H1 (cell line): ENCODE measurements around the gene ST14. TPM values are rescaled to one million over a fixed set of nuclear protein-coding genes. Genes with fewer than 3 reads are reported as not detected.

Experiments
- CTCF ChIA-PET: fragments of 300-600 bp; sonication (Branson Sonifier 250); formaldehyde crosslinking; loops from one replicate; lab custom pipeline; 2021; ENCODE audit not compliant: partially characterized antibody; lab: Charles Lee
- POLR2A ChIA-PET: fragments of 300-600 bp; sonication (Branson Sonifier 250); formaldehyde crosslinking; loops from one replicate; lab custom pipeline; 2021; ENCODE audit warnings: inconsistent platforms; ENCODE audit not compliant: partially characterized antibody; lab: Charles Lee
- DNase-seq, 2 experiments: peaks; one replicate each; pipeline versions ENCODE4 v3.0.0 to v3.0.0-alpha.2; 2010 to 2022; ENCODE audit warnings: low spot score in 2 of 2, low read depth in 1 of 2, mixed read lengths in 1 of 2
- FAIRE-seq: peaks from 2 replicates; lab custom pipeline; 2011; peaks lifted over from hg19 to GRCh38; lab: Jason Lieb, UNC
- H2AFZ ChIP-seq: 2 replicates; pipeline ENCODE4 v1.8.1; 2012; ENCODE audit warnings: low read length, inconsistent platforms
- H2AK5ac ChIP-seq: 2 replicates; pipeline ENCODE4 v1.6.1; 2013; ENCODE audit warnings: low read depth, low read length
- H2BK120ac ChIP-seq: replicated peaks from 2 replicates; pipeline ENCODE3; 2013; ENCODE audit warnings: low read depth, low read length, inconsistent platforms
- H2BK12ac ChIP-seq: 2 replicates; pipeline ENCODE4 v1.6.1; 2013; ENCODE audit warnings: low read depth, low read length
- H2BK15ac ChIP-seq: 2 replicates; pipeline ENCODE4 v1.6.1; 2013; ENCODE audit warnings: low read length
- H2BK20ac ChIP-seq: 2 replicates; pipeline ENCODE4 v1.6.1; 2013; ENCODE audit warnings: low read length
- H2BK5ac ChIP-seq: 2 replicates; pipeline ENCODE4 v1.6.1; 2013; ENCODE audit warnings: low read depth, low read length
- H3K14ac ChIP-seq: 2 replicates; pipeline ENCODE4 v1.6.1; 2013; ENCODE audit warnings: inconsistent platforms; ENCODE audit not compliant: insufficient read length
- H3K18ac ChIP-seq: 2 replicates; pipeline ENCODE4 v1.6.1; 2013; ENCODE audit warnings: low read length; ENCODE audit errors: extremely low read depth
- H3K23ac ChIP-seq: 2 replicates; pipeline ENCODE4 v1.6.1; 2013; ENCODE audit warnings: inconsistent platforms; ENCODE audit not compliant: insufficient read length
- H3K23me2 ChIP-seq: 2 replicates; pipeline ENCODE4 v1.6.1; 2013; ENCODE audit warnings: low read depth, low read length
- H3K27ac ChIP-seq: 2 replicates; pipeline ENCODE4 v1.6.1; 2011; ENCODE audit warnings: low read depth, low read length, inconsistent platforms
- H3K27me3 ChIP-seq, 4 experiments: replicated peaks in 1 of 4; 1 replicate in 1 of 4; 2 replicates in 3 of 4; pipeline versions ENCODE4 v1.6.1 to v1.8.1; 2011 to 2013; ENCODE audit warnings: low read length in 3 of 4, mild to moderate bottlenecking in 3 of 4, inconsistent platforms in 2 of 4, mixed read lengths in 2 of 4, moderate library complexity in 1 of 4; ENCODE audit not compliant: control insufficient read depth in 3 of 4, insufficient read depth in 3 of 4; ENCODE audit errors: extremely low read depth in 1 of 4
- H3K36me3 ChIP-seq, 4 experiments: 2 replicates each; pipeline versions ENCODE4 v1.6.1 to v1.8.1; 2011 to 2013; ENCODE audit warnings: mild to moderate bottlenecking in 4 of 4, low read length in 3 of 4, moderate library complexity in 2 of 4, control low read depth in 1 of 4, inconsistent platforms in 1 of 4; ENCODE audit not compliant: insufficient read depth in 4 of 4, control insufficient read depth in 2 of 4
- H3K4ac ChIP-seq: replicated peaks from 2 replicates; pipeline ENCODE3; 2013; ENCODE audit warnings: low read length, low read depth, mixed read lengths, inconsistent platforms; ENCODE audit not compliant: insufficient read length
- H3K4me1 ChIP-seq, 4 experiments: replicated peaks in 1 of 4; 1 replicate in 1 of 4; 2 replicates in 3 of 4; pipeline versions ENCODE4 v1.6.1 to v1.8.1; 2011 to 2013; ENCODE audit warnings: low read length in 3 of 4, inconsistent platforms in 2 of 4, mixed read lengths in 1 of 4; ENCODE audit not compliant: insufficient read depth in 4 of 4, control insufficient read depth in 3 of 4
- H3K4me2 ChIP-seq, 2 experiments: 2 replicates each; pipeline versions ENCODE4 v1.6.1 to v1.8.1; 2011 to 2013; ENCODE audit warnings: low read depth in 2 of 2, low read length in 2 of 2, control low read depth in 1 of 2, inconsistent platforms in 1 of 2, mild to moderate bottlenecking in 1 of 2; ENCODE audit not compliant: insufficient read depth in 1 of 2
- H3K4me3 ChIP-seq, 4 experiments: fragments of 200-600, 300-600 bp in 1 of 4; sonication (generic), shearing (Covaris generic), sonication (Bioruptor Twin) in 1 of 4; 2 replicates each; pipeline versions ENCODE4 v1.5.1 to v1.8.1; 2011 to 2016; ENCODE audit warnings: low read length in 4 of 4, low read depth in 3 of 4, control low read depth in 2 of 4, inconsistent platforms in 2 of 4, mild to moderate bottlenecking in 2 of 4, mixed read lengths in 1 of 4, moderate library complexity in 1 of 4; ENCODE audit not compliant: insufficient read depth in 2 of 4; ENCODE audit errors: extremely low read depth in 1 of 4
- H3K56ac ChIP-seq: replicated peaks from 2 replicates; pipeline ENCODE3; 2013; ENCODE audit warnings: low read depth, mild to moderate bottlenecking, mixed read lengths, low read length, inconsistent platforms; ENCODE audit not compliant: insufficient read length
- H3K79me1 ChIP-seq: 2 replicates; pipeline ENCODE4 v1.6.1; 2013; ENCODE audit warnings: low read depth, low read length, control low read depth
- H3K79me2 ChIP-seq, 2 experiments: 2 replicates each; pipeline versions ENCODE4 v1.6.1 to v1.8.1; 2012 to 2013; ENCODE audit warnings: low read length in 2 of 2, mild to moderate bottlenecking in 2 of 2, inconsistent platforms in 1 of 2; ENCODE audit not compliant: insufficient read depth in 2 of 2, control insufficient read depth in 1 of 2
- H3K9ac ChIP-seq, 4 experiments: replicated peaks in 1 of 4; 1 replicate in 1 of 4; 2 replicates in 3 of 4; pipeline versions ENCODE4 v1.6.1 to v1.8.1; 2011 to 2013; ENCODE audit warnings: low read depth in 3 of 4, low read length in 3 of 4, control low read depth in 2 of 4, mild to moderate bottlenecking in 2 of 4, moderate library complexity in 2 of 4, inconsistent platforms in 1 of 4; ENCODE audit errors: extremely low read depth in 1 of 4
- H3K9me3 ChIP-seq, 2 experiments: 2 replicates each; pipeline versions ENCODE4 v1.6.1 to v1.8.1; 2012 to 2013; ENCODE audit warnings: mild to moderate bottlenecking in 2 of 2, moderate library complexity in 2 of 2, control low read depth in 1 of 2, inconsistent platforms in 1 of 2, low read depth in 1 of 2, low read length in 1 of 2, mixed read lengths in 1 of 2; ENCODE audit not compliant: insufficient read depth in 2 of 2
- H4K20me1 ChIP-seq, 2 experiments: replicated peaks in 1 of 2; 2 replicates each; pipeline versions ENCODE3 to v1.8.1; 2011 to 2013; ENCODE audit warnings: inconsistent platforms in 2 of 2, low read length in 2 of 2, mild to moderate bottlenecking in 1 of 2; ENCODE audit not compliant: insufficient read depth in 2 of 2, control insufficient read depth in 1 of 2
- H4K5ac ChIP-seq: 2 replicates; pipeline ENCODE4 v1.6.1; 2013; ENCODE audit warnings: low read length, low read depth, mixed read lengths, inconsistent platforms; ENCODE audit not compliant: insufficient read length
- H4K8ac ChIP-seq: 2 replicates; pipeline ENCODE4 v1.8.0; 2013; ENCODE audit warnings: mild to moderate bottlenecking, moderate library complexity, low read length, inconsistent platforms; ENCODE audit not compliant: insufficient read depth; ENCODE audit errors: extremely low read depth
- H4K91ac ChIP-seq: replicated peaks from 2 replicates; pipeline ENCODE3; 2013; ENCODE audit warnings: low read length, mixed read lengths, inconsistent platforms; ENCODE audit not compliant: insufficient read length
- CHD1 ChIP-seq: IDR thresholded peaks from 2 replicates; pipeline ENCODE4 v1.6.1; 2012; ENCODE audit warnings: low read depth, low read length, improper control_type of control experiment
- EP300 ChIP-seq, 2 experiments: IDR thresholded peaks; 1 replicate in 1 of 2; 2 replicates in 1 of 2; pipeline ENCODE4 v1.6.1; 2011 to 2012; ENCODE audit warnings: low read depth in 2 of 2, low read length in 2 of 2, mild to moderate bottlenecking in 2 of 2, borderline replicate concordance in 1 of 2, inconsistent platforms in 1 of 2, moderate library complexity in 1 of 2
- FOSL1 ChIP-seq: IDR thresholded peaks from 2 replicates; pipeline ENCODE4 v1.6.1; 2011; ENCODE audit warnings: mild to moderate bottlenecking, low read depth, low read length, moderate library complexity; ENCODE audit not compliant: insufficient read depth
- HDAC2 ChIP-seq, 2 experiments: fragments of 300-600 bp in 1 of 2; sonication (generic) in 1 of 2; IDR thresholded peaks; 2 replicates each; pipeline ENCODE4 v1.6.1; 2011 to 2012; ENCODE audit warnings: low read depth in 2 of 2, low read length in 2 of 2, mild to moderate bottlenecking in 2 of 2, moderate library complexity in 2 of 2, borderline replicate concordance in 1 of 2, inconsistent platforms in 1 of 2
- KDM1A ChIP-seq: fragments of 200-600, 300-600 bp; sonication (generic); IDR thresholded peaks from 2 replicates; pipeline ENCODE4 v1.7.1; 2016; ENCODE audit warnings: mild to moderate bottlenecking, low read length, borderline replicate concordance
- NRF1 ChIP-seq: IDR thresholded peaks from 2 replicates; pipeline ENCODE4 v1.6.1; 2011; ENCODE audit warnings: mild to moderate bottlenecking, low read depth, low read length, improper control_type of control experiment
- RAD21 ChIP-seq, 2 experiments: IDR thresholded peaks in 1 of 2; conservative IDR thresholded peaks in 1 of 2; 2 replicates each; pipeline ENCODE4 v1.6.1; 2011; ENCODE audit warnings: low read depth in 2 of 2, low read length in 2 of 2, improper control_type of control experiment in 1 of 2, inconsistent platforms in 1 of 2, mild to moderate bottlenecking in 1 of 2, moderate library complexity in 1 of 2
- RXRA ChIP-seq: IDR thresholded peaks from 2 replicates; pipeline ENCODE4 v1.6.1; 2011; ENCODE audit warnings: low read depth, mild to moderate bottlenecking, low read length, moderate library complexity; ENCODE audit not compliant: insufficient read depth
- SUZ12 ChIP-seq: fragments of 200-600 bp; sonication (generic); IDR thresholded peaks from 2 replicates; pipeline ENCODE4 v1.6.1; 2012; ENCODE audit warnings: mild to moderate bottlenecking, inconsistent platforms, low read length, moderate library complexity, mixed read lengths
- YY1 ChIP-seq: IDR thresholded peaks from 2 replicates; pipeline ENCODE4 v1.6.1; 2011; ENCODE audit warnings: low read depth, mild to moderate bottlenecking, low read length
- WGBS, 2 experiments: shearing (Covaris generic) in 1 of 2; methylation state at CpG; one replicate each; pipeline versions ENCODE4 v1.1.6 to v1.1.7; 2013 to 2015; ENCODE audit warnings: low lambda C conversion rate in 2 of 2, mixed read lengths in 2 of 2, inconsistent platforms in 1 of 2, low coverage in 1 of 2, missing lambda C conversion rate in 1 of 2; ENCODE audit not compliant: insufficient replicate concordance in 2 of 2, insufficient coverage in 1 of 2, insufficient read length in 1 of 2; ENCODE audit errors: extremely low coverage in 1 of 2, missing lambda C conversion rate in 1 of 2; 5-methylcytosine and 5-hydroxymethylcytosine counted together
- polyA plus RNA-seq, 7 experiments: library from polyadenylated mRNA; depleted of rRNA in 3 of 7; stranded (reverse) in 5 of 7; unstranded in 2 of 7; fragments of >200 nt in 5 of 7; fragments of 200-250 nt in 2 of 7; gene quantifications; 1 replicate in 5 of 7; 2 replicates in 1 of 7; 4 replicates in 1 of 7; pipeline versions ENCODE4 v1.2.1 to v1.2.3, GENCODE V29; 2011 to 2013; ENCODE audit warnings: missing spikeins in 2 of 7, mixed read lengths in 2 of 7
- total RNA-seq: library from RNA; stranded (reverse); fragmentation: NEBNext Ultra II Directional; extraction: Animal tissue kit (Norgen Biotek cat#: 25700); gene quantifications from 2 replicates; pipeline ENCODE4 v1.2.1, GENCODE V29; 2021
- TF ChIP-seq, protein P1 (sequence below): IDR thresholded peaks from 2 replicates; pipeline ENCODE4 v1.6.1; 2012; ENCODE audit warnings: inconsistent platforms
- TF ChIP-seq, protein P2 (sequence below): IDR thresholded peaks from 2 replicates; pipeline ENCODE4 v1.6.1; 2012; ENCODE audit warnings: inconsistent platforms

Gene ST14
- total and polyA plus RNA-seq, 2 of the 8 experiments (the other 6 are each of a cell fraction or from before 2014, with no cell fraction given) = 22.4 to 24.9 TPM

DNA sequence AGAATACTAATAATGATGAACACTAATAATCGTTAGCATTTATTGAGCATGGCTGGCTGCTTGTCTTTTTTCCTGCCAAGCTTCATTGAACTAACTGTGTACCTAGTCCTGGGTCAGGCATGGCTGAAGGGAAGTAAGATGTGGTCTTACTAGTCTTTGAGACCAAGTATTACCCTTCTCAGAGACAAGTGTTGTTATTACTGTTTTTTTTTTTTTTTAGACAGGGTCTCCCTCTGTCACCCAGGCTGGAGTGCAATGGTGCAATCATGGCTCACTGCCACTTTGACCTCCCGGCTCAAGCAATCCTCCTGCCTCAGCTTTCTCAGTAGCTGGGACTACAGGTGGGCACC is 4.6 kb downstream of the ST14 start:
- no peaks in the 10 kb centered on the region for H3K36me3 ChIP-seq
- H3K23ac ChIP-seq = no peak overlapping the region
- no peak overlapping the region for H2AFZ ChIP-seq
- H3K4me2 ChIP-seq = no peak overlapping the region
- H4K8ac ChIP-seq = no peak overlapping the region
- H2BK20ac ChIP-seq = no peak overlapping the region
- no peaks in the 10 kb centered on the region for H3K79me2 ChIP-seq
- H3K23me2 ChIP-seq = peaks cover 4% of the 10 kb centered on the region; the same call in 1 of the 2 replicates
- H3K79me1 ChIP-seq = no peaks in the 10 kb centered on the region; the same call in none of the 2 replicates
- H2BK12ac ChIP-seq = no peak overlapping the region
- H2BK5ac ChIP-seq = no peak overlapping the region
- FAIRE-seq (no peak), DNase-seq (no peak)
- ChIA-PET CTCF (interaction anchor here (1.0 to 2.5 kb wide), 3 partner anchors 9 to 32 kb away, joined by 3 to 7 read pairs (median 3); no protein-coding TSS in a partner anchor), POLR2A (no interaction called here)
- no peak overlapping the region for H3K27ac ChIP-seq
- H4K5ac ChIP-seq = no peak overlapping the region
- peaks cover 3 to 49% (median 36%) of the 10 kb centered on the region in 4 experiments for H3K27me3 ChIP-seq
- TF ChIP-seq YY1 (no peak), RXRA (no peak), FOSL1 (no peak), EP300 (IDR thresholded peaks at IDR 0.05; ENCODE audit: borderline replicate concordance in 1 of 2, low read depth in 2 of 2, low read length in 2 of 2) (no peak), RAD21 (IDR thresholded peaks at IDR 0.05 in 1 of 2, conservative IDR thresholded peaks at IDR 0.05 in 1 of 2; ENCODE audit: low read depth in 2 of 2, low read length in 2 of 2) (no peak), KDM1A (no peak), NRF1 (no peak), HDAC2 (IDR thresholded peaks at IDR 0.05; ENCODE audit: borderline replicate concordance in 1 of 2, low read depth in 2 of 2, low read length in 2 of 2) (no peak), CHD1 (no peak), SUZ12 (no peak)
- TF ChIP-seq, protein P1, sequence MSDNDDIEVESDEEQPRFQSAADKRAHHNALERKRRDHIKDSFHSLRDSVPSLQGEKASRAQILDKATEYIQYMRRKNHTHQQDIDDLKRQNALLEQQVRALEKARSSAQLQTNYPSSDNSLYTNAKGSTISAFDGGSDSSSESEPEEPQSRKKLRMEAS = no peak
- TF ChIP-seq, protein P2, sequence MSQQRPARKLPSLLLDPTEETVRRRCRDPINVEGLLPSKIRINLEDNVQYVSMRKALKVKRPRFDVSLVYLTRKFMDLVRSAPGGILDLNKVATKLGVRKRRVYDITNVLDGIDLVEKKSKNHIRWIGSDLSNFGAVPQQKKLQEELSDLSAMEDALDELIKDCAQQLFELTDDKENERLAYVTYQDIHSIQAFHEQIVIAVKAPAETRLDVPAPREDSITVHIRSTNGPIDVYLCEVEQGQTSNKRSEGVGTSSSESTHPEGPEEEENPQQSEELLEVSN = no peak
- H3K14ac ChIP-seq = no peak overlapping the region
- H2AK5ac ChIP-seq = no peak overlapping the region
- no peak overlapping the region for H3K4ac ChIP-seq
- 82% methylated on average over 2 of the region's 2 CpGs; no CpG with 5 or more reads in 1 of the 2 experiments for WGBS, 2 experiments
- no peak overlapping the region for H2BK15ac ChIP-seq
- no peak overlapping the region for H3K18ac ChIP-seq
- no peak overlapping the region for H3K9ac ChIP-seq
- H4K20me1 ChIP-seq = peaks cover under 1 to 4% of the 10 kb centered on the region in 2 experiments
- no peak overlapping the region for H2BK120ac ChIP-seq
- no peaks in the 10 kb centered on the region for H3K9me3 ChIP-seq
- no peak overlapping the region for H3K56ac ChIP-seq
- H4K91ac ChIP-seq = no peak overlapping the region
- peaks cover 0 to 19% (median 11%) of the 10 kb centered on the region in 4 experiments; a peak in 6 of 7 replicates for H3K4me1 ChIP-seq
- H3K4me3 ChIP-seq = no peak overlapping the region
